Measurements from ENCODE around the gene MYOM3.

MYOM3 gene

DNA sequence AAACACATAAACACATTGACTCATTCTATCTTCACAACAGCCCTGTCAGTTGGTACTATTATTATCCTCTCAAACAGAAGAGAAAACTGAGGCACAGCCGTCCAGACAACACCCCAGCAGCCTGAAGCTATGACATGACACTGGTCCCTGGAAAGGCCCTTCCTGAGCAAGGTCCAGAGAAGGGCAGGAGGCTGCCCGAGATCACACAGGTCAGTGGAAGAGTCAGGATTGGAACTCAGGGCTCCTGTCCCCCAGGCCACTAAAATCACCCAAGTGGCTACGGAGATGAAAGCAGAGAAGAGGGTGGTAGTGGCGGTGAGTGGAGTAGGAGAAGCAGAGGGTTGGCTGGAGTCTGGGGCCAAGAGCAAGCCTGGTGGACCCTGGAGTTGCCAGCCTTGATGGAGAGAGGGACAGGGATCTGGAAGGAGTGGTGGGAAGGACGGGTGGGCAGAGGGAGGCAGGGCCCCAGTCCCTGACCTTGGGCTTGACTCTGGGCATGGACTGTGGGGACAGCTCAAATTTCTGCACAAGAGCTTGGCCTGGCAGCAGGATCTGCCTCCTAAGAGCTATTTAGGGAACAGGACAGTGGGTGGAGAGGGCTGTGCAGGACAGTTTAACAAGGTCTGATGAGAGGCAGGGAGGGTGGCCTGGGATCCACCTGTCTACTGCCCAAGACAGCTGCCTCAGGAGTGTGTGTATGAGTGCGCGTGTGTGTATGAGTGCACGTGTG is 15.8 kb downstream of the MYOM3 start:
- no peak for DNase-seq (ENCODE audit: low read depth in 2 of 2)

DNA sequence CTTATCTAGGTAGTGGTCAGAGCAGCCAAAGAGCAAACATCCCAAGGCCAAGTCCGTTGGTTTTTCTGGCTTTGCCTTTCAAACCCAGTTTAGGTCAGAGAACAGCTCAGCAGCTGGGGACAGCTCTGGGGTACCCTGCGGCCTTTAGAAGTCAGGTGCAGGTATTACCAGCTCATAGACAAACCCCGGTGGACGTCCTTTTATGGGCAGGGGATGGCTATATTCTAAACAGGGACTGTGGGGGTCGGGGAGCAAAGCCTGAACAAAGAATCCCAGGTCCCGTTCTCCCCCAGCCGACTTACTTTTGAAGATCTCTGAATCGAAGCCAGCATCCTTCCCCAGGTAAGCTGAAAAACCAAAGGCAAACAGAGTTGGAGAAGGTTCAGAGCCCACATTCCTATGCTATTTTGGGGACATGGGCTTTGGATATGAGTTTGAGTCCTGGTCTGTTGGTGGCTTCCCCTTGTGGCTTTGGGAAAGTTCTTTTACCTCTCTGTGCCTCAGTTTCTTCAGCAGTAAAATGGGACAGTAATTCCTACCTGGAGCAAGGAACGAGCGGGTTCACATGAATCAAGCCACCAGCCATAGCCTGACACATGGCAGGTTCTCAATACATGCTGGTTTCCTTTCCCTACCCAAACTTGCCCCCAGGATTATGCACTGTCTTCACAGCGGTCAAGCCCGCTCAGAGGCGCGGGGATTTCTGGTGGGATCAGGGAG is 16.6 kb downstream of the MYOM3 start:
- no peak for DNase-seq (ENCODE audit: low read depth in 2 of 2)

DNA sequence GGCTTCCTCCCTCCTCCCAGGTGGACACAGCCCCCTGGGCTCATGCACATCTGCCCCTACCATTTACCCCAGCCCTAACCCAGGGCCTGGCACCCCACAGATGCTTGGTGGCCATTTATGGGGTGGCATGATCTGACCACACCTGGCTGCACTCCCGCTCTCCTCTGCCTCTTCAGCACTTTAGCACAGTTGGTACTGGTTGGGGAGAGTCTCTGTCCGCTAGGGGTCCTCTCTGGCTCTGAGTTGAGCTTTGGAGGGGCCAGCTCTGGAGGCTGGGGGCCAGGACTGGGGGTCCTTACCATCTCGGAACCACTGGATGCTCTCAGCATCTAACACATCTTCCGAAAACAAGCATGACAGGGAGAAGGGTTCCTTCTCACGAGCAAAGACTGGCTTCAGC is 17.4 kb downstream of the MYOM3 start:
- no peak for DNase-seq (ENCODE audit: low read depth in 2 of 2)

- no peak for DNase-seq (ENCODE audit: low read depth in 2 of 2)
These were observed 18.2 kb downstream of the MYOM3 start for GRCh38 chr1:24093732-24094131.

DNA sequence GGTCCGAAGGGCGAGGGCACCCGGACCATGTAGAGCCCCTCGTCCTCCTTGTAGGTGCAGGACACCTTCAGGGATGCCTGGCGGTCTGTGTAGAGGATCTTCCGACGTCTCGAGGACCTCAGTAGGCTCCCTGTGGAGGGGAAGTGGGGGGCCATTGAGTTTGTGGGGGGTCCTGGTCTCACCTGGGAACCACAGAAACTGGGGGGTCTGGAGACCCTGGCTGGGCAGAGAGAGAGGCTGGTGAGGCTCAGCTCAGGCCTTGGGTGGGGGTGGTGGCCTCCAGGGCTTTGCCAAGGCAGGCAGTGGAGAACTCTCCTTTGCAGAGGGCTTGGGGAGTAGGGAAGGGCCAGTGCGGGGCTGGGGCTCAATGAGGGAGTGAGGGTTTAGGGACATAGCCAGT is 19.0 kb downstream of the MYOM3 start:
- no peak for DNase-seq (ENCODE audit: low read depth in 2 of 2)

- DNase-seq (ENCODE audit: low read depth in 2 of 2): no peak
These were observed 19.9 kb downstream of the MYOM3 start for GRCh38 chr1:24091971-24092482.

DNA sequence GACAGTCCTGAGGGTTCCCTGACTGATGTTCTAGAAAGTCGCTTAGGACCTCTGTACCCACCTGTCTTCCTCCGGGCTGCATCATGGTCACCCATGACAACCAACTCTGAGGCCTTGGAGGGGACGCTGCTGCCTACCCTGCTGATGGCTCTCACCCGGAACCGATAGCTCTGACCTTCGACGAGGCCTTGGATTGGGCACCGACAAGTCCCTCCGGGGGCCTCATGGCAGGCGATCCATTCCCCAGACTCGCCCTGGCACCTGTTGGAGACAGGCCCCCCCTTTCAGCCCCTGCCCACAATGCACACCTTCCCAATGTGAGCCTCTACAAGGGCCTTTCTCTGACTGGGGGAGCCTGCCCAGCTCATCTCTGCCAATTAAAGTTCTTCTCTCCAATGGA is 21.2 kb downstream of the MYOM3 start:
- no peak for DNase-seq (ENCODE audit: low read depth in 2 of 2)

GRCh38 chr1:24089743-24090555 is 22.0 kb downstream of the MYOM3 start:
- DNase-seq (ENCODE audit: low read depth in 2 of 2): no peak

DNA sequence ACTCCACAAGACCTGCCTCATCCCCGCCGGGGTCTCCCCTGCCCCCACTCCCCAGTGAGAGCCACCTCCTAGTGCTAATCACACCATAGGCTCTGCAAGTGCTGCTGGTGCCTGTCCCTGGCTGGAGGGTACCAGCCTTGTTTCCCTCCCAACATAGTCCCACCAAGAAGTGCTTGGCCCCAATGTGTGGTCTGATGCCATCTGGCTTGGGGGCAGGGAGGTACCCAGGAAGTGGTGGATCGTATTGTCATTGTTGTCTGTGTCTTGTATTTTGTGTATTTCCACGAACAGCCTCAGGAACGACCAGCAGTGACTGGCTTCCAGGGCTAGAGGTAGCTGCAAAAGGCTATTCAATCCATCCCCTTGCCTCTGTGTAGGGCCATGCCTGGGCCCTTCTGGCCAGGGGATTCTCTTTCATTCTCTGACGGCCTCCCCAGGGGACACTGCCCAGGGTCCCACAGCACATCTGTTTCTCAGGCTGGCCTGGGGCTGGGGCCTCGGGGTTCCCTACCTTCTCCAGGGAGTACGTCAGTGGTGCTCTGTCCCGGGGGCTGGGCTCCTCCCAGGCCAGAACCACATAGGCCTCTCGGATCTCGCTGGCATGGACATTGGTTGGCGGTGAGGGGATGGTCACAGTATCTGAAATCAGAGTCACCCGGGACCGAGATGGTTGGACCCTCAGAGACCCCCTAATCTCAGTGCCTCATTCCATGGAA is 22.8 kb downstream of the MYOM3 start:
- DNase-seq (ENCODE audit: low read depth in 2 of 2): no peak

- no peak for DNase-seq (ENCODE audit: low read depth in 2 of 2)
These were observed 25.5 kb downstream of the MYOM3 start for GRCh38 chr1:24086466-24086865.

DNA sequence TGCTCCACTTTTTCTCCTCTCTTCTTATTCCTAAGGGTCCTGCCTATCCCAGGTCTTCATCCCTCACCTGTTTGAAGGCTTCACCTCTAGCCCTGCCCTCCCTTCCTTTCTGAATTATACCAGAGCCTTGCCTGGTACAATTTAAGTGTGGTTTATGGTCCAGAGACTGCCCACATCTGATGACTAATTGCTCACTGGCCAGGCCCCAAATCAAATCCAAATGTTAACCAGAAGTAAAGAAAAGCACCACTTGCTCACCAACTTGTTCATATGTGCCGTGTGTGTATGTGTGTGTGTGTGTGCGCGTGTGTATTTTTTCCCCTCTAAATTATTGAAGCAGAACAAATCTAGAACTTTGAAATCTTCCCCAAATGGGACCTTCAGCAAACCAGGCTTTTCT is 26.4 kb downstream of the MYOM3 start:
- DNase-seq (ENCODE audit: low read depth in 2 of 2): no peak

DNA sequence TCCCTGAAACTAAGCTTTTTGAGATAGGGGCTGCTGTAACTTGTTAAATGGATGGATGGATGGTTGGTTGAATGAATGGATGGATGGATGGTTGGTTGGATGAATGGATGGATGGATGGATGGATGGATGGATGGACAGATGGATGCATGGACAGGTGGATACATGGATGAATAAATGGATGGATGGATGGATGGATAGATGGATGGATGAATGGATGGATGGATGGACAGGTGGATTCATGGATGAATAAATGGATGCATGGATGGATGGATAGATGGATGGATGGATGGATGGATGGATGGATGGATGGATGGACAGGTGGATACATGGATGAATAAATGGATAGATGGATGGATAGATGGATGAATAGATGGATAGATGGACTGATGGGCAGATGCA is 26.9 kb downstream of the MYOM3 start:
- DNase-seq (ENCODE audit: low read depth in 2 of 2): no peak

DNA sequence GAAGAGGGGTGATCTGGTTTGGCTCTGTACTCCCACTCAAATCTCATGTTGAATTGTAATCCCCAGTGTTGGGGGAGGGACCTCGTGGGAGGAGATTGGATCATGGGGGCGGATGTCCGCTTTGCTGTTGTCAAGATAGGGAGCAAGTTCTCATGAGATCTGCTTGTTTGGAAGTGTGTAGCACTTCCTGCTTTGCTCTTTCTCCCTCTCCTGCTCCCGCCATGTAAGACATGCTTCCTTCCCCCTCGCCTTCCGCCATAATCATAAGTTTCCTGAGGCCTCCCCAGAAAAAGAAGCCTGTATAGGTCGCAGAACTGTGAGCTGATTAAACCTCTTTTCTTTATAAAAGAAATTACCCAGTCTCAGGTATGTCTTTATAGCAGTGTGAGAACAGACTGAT is 27.9 kb downstream of the MYOM3 start:
- DNase-seq (ENCODE audit: low read depth in 2 of 2): no peak

GRCh38 chr1:24082372-24082771 is 29.6 kb downstream of the MYOM3 start:
- DNase-seq (ENCODE audit: low read depth in 2 of 2): no peak

DNA sequence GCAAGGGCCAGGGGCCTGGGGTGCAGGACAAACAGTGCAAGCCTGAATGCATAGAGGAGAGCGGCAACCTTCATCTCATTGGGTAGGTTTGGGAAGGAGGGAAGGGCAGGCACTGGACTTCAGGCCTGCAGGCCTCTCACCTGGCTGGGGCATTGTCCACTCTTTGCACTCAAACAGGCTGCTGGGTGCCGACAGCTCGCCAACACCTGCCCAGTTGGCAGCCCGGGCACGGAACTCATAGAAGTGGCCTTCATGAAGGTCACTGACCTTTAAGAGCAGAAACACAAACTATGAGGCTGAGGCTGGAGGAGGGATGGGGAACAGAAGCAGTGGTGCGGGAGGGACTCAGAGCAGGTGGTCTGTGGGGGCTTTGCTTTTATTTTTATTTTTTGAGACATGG is 30.7 kb downstream of the MYOM3 start:
- no peak for DNase-seq (ENCODE audit: low read depth in 2 of 2)

DNA sequence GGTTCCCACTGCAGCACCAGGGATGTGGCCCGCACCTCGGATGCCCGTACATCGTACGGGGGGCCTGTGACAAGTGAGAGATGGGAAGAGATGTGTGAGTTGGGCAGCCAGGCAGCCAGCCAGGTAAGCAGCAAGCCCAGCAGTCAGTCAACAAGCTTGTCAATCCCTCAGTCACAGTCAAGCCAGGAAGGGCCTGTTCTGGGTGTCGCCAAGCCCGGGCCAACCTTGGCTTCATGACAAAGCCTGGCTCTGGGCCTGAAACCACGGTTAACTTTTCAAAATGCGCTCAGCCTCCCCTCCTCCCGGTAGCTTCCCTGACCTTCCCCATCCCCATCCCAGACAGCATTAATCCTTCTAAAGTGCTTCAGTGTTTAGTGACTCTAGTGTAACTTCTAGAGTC is 31.8 kb downstream of the MYOM3 start:
- no peak for DNase-seq (ENCODE audit: low read depth in 2 of 2)

DNA sequence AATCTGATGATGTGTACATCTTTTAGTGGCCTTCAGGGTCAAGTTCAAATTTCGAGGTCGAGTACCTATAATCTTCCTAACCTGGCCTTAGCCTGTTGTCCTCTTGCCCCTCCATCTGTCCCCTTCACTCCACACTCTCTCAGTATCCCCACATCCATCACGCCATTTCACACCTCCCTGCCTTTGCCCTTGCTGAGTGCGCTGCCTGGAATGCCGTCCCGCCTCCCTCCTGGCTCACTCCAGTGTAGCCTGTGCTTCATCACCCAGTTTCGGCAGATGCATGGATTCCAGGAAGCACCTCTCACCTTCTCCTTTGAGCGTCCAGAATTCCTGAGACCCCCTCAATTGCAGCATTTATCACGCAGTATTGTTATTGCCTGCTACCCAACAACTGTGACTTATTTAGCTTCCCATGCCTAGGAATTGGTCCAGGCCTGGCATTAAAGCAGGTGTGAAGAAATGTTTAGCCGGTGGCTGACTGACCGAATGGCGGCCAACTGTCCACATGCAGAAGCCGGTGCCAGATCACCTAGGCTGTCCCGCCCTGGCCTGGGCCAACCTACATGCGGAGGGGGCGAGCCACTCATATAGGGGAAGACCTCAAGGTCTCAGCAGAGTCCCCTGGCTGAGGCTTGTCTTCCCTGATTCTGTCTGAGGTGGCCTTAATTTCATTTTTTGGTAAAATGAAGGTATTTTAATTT is 34.5 kb downstream of the MYOM3 start:
- DNase-seq (ENCODE audit: low read depth in 2 of 2): no peak

- no peak for DNase-seq (ENCODE audit: low read depth in 2 of 2)
These were observed 36.0 kb downstream of the MYOM3 start for GRCh38 chr1:24075946-24076345.

GRCh38 chr1:24075590-24075854 is 36.4 kb downstream of the MYOM3 start:
- no peak for DNase-seq (ENCODE audit: low read depth in 2 of 2)

DNA sequence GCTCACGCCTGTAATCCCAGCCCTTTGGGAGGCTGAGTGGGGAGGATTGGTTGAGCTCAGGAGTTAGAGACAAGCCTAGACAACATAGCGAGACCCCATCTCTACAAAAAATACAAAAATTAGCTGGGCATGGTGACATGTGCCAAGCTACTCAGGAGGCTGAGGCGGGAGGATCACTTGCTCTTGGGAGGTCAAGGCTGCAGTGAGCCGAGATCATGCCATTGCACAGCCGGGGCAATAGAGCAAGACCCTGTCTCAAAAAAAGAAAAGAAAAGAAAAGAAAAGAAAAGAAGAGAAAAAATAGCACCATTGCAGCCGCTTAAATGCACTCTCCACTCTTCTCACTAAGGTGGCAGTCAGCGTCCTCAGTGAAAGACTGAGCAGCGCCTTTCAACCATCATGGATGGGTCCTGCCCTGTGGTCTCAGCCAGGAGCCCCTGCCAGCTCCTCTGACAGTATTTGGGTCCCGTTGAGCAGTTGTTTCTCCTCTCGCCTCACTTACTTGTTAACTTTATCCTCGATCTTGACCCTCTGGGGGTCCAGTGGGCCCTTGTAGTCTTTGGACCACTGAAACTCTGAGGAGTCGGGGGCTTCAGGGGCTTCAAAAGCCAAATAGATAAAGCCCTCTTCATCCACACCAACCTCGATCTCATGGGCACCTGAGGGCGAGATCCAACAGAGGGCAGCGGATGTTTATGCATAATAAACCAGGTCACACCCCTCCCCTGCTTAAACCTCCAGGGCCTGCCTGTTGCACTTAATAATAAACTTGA is 36.9 kb downstream of the MYOM3 start:
- no peak for DNase-seq (ENCODE audit: low read depth in 2 of 2)

GRCh38 chr1:24074196-24074595 is 37.7 kb downstream of the MYOM3 start:
- DNase-seq (ENCODE audit: low read depth in 2 of 2): no peak
